Measurements from ENCODE around the gene FKBP7.
"Not testable (repeated sequence)": the region's sequence is repeated elsewhere in the genome, so short reads cannot be mapped to it uniquely, and the experiment has no call there.

FKBP7 gene

DNA sequence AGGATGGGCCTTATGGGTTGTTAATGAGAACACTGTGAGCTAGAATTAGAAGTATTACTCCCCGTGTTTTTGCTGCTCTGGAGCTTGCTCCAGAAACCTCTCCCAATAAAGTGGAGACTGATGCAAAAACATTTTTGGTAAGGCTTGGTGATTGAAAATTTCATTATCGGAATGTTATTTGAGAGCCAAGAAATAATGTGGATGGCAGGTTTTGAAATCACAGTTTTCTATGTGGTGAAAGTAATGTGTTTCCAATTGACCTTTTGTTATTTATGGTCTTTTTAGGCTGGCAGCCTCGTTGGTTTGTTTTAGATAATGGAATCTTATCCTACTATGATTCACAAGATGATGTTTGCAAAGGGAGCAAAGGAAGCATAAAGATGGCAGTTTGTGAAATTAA, 7.0 kb upstream of the FKBP7 start:
- DNase-seq (ENCODE audit: low spot score), result no peak

DNA sequence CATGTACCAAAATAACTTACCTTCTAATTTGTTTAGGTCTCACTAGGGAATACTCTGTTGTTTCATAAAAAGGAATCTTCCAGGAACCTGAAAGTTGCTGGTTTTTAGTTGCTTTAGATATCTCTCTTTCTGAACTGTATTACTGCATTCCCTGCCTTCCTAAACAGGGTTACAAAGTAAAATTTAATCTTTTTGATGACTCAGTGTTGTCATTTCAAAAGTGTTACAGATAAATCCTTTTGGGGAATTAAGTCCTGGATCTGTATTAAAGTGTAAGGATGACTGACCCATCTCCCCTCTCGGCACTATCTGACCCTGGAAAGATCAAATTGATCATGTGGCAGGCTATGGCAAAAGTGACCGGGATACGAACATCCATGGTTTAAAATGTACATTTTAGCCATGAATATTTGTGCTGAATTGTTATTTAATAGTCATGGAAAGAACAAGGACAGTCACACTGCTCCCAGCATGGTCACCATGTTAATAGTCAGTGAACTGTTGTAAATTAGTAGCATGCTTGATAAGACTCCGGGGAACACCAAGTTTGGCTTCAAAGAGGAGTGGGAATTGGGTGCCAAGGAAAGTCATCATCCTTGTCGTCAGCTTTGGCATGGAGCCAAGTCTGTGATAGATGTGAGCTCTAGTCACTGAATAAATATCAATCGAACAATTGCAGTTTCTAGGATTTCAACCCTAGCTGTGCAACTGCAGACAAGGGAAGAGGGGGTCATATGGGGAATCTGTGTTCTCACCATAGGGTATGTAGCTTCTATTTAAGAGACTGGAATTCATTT, 6.0 kb upstream of the FKBP7 start:
- DNase-seq (ENCODE audit: low spot score), result peak; percentile 47

DNA sequence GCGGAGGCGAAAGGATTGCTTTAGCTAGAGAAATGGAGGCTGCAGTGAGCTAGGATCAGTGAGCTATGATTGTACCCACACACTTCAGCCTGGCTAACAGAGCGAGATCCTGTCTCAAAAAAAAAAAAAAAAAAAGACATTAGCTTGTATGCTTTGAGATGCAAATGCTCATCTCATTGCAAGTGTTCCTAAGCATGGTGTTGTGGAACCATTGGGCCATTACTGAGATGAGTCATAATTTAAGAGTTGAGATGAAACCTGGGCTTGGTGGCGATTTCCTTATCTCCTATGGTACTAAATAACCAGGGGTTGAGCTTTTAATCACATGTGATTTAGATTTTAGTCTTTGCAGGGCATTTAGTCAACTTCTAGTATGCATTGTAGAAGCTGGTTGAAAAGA, 4.0 kb upstream of the FKBP7 start:
- DNase-seq (ENCODE audit: low spot score), result no peak

DNA sequence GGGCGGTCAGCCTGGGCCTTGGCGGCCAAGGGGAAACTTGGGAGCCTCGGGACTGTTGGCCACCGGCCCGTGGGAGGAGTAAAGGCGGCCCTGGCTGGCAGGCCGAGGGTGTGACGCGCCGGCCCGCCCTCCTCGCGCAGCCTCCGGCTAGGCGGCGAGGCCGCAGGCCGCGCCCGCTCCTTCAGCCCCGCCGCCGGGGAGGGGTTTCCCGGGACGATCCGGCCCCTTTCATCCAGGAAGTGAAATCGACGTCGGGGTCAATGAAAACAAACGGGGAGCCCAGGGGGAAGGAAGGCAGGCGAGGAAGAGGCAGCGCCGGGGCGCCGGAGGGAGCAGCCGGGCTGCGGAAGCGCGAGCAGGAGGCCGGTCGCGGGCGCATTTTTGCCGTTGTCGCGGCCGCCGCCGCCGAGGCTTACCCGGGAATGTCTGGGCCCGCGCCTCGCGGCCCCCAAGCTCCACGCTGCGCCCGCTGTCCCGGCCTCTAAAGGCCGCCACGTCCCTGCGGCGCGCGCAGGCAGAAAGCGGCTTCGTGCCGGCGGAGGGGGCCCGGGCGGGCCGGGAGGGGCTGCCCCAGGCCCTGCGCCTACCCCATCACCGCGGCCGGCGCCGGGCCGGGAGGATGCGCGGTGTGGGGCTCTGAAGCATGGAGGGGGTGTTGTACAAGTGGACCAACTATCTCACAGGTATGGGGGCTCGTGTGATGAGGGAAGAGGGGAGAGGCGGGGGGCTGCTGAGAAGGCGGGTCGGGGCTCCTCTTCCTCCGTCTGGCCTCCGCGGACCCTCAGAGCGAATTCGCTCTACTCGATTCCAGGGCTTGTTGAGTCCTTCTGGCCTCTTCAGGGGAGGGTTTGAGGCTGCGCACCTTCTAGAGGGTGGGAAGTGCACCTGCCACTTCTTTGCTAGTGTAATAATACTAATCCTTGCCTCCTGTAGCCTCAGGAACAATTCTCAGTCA, 2.1 kb upstream of the FKBP7 start, which contains the start of gene PLEKHA3:
Gene PLEKHA3 (plus strand): TSS at position 231 of the 955 bp plus-strand sequence. CDS start 413 bp downstream, at position 644.
- peak; percentile 95 for DNase-seq (ENCODE audit: low spot score)

DNA sequence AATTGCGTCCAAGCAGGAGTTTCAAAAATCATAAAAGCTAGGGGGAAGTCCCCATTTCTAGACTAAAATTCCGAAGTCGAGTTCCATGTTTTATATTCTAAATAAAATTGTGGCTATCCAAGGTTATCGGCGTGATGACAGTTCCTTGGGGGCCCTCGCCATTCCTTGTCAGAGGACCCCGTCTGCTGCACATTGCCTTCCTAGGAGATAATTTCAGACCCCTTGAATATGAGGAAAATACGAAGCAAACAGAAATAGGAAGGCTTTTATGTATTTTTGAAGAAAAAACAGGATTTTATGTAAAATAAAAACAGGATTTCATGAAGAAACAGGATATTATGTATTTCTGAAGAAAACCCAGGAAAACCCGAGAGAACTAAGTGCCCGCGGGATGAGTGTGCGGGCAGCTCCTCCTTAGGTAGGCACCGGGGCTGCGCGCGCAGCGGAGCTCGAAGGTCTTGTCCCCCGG, 1.4 kb upstream of the FKBP7 start:
- DNase-seq (ENCODE audit: low spot score), result no peak

DNA sequence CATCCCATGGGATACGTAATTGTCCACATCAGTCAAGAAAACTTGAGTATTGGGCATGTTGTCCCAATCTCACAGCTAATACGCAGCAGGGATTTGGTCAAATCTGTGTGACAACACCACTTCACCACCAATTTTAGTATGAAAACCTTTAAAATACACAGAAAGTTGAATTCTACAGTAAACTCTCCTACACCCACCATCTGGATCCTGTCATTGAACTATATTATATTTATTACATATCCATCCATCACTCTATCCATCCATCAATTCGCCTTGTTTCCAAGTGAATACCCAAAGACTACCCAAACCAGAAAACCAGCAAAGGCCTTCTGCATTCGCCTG, 846 bp upstream of the FKBP7 start:
- peak; percentile 27 for DNase-seq (ENCODE audit: low spot score)

DNA sequence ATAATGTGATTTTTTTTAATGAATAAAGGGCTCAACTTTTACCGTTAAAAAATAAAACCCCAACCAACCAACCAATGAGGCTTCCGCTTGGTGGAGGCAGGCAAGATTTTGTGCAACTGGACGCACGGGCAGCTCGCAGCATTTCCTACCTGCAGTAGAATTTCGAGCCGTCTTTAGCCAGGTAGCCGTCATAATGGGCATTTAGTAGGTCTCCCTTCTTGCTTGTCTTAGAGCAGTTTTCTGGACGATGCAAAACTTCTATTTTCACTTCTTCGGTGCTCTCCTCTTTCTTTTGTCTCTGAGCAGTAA, 316 bp downstream of the FKBP7 start:
- no peak for DNase-seq (ENCODE audit: low spot score)

DNA sequence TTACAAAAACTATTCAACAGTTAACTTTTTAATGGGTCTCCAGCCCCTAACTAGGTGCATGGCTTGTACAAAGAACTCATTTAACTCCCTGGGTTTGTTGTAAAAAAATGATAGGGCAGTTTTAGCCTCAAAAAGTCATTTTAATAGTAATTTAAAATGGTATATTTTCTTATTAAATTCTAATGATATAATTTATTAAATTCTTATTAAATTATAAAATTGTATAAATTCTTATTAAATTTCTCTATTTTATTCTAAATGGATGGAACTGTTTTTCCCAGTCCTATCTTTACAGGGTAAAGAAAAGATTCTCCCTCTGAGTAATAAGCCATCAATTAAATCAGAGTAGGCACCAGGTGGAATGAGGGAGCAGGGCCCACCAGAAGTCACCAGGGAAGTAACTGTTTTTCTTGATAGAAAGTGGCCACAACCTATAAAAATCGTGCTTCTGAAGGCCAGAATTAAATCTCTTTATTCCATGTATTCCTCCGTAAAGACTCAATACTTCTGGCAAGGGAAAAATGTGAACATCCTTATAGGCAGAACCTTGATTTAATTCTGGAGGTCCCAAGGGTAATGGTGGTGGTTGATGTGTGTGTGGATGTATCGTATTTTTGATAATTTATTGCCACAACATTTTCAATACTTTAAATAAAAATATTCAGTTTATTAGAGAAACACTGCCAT, 814 bp downstream of the FKBP7 start:
- no peak for DNase-seq (ENCODE audit: low spot score)

DNA sequence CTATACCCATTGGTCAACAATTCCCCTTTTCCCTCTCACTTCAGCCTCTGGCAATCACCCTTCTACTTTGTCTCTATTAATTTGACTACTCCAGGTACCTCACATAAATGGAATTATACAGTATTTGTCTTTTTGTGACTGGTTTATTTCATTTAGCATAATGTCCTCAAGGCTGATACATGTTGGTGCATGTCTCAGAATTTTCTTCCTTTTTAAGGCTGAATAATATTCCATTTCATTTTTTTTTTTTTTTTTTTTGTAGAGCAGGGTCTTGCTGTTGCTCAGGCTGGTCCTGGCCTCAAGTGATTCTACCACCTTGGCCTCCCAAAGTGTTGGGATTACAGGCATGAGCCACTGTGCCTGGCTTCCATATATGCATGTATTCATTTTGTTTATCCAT, 1.9 kb downstream of the FKBP7 start:
- no peak for DNase-seq (ENCODE audit: low spot score)

DNA sequence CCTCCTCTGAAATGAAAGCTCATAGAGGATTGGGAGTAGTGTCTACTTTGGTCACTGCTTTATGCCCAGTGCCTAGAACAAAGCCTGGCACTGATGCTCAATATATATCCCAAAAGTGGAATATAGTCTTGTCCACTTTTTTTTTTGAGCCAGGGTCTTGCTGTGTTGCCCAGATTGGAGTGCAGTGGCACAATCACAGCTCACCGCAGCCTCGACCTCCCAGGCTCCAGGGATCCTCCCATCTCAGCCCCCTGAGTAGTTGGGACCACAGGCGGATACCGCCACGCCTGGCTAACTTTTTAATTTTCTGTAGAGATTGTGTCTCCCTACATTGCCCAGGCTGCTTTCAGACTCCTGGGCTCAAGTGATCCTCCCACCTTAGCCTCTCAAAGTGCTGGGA, 3.8 kb downstream of the FKBP7 start:
- no peak for DNase-seq (ENCODE audit: low spot score)

DNA sequence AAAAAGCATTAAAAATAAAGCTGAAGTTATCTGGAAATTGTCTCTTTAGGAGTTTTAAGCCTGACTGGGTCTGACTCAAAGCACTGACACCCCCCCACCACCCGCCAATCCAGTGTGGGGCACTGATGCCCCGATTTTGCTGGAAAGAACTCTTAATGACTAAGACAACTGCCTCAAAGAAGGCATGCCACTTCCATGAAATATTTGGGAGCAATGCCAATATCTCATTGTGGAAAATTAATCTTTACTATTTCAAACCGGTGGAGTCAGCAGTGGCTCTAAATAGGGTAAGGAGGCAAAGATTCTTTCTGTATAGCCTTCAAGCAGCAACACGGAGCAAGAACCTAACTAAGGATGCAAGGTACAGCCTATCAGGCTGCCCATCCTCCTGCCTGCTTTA, 4.5 kb downstream of the FKBP7 start:
- DNase-seq (ENCODE audit: low spot score), result no peak

DNA sequence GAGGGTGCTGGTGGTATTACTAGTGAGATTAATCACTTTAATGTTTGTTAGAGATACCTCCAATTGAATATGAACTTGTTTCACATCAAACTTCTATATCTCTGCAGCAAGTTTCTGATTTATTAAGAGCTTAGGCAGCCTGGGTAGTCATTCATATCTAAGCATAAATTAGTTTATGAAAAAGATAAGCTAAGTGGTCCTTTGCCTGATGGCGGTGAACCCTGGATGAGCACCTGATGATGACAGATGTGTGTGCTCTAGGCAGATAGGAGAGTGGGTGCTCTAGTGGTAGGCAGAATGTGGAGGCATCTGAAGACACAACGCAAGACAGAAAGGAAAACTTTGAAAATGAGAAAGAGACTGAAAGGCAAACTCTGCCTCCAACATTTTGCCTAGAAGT, 5.0 kb downstream of the FKBP7 start:
- no peak for DNase-seq (ENCODE audit: low spot score)

DNA sequence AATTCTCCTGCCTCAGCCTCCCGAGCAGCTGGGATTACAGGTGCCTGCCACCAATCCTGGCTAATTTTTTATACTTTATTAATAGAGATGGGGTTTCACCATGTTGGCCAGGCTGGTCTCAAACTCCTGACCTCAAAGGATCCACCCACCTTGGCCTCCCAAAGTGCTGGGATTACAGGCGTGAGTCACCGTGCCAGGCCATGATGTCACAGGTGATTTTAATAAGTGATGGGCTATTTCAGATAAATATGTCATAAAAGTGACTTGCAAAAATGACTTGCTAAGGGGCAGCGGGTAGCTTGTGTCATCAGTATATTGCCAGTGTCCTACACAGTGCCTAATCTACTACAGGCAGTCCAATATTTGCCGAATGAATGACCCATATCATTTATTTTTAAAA, 7.1 kb downstream of the FKBP7 start:
- DNase-seq (ENCODE audit: low spot score), result not testable (repeated sequence)

DNA sequence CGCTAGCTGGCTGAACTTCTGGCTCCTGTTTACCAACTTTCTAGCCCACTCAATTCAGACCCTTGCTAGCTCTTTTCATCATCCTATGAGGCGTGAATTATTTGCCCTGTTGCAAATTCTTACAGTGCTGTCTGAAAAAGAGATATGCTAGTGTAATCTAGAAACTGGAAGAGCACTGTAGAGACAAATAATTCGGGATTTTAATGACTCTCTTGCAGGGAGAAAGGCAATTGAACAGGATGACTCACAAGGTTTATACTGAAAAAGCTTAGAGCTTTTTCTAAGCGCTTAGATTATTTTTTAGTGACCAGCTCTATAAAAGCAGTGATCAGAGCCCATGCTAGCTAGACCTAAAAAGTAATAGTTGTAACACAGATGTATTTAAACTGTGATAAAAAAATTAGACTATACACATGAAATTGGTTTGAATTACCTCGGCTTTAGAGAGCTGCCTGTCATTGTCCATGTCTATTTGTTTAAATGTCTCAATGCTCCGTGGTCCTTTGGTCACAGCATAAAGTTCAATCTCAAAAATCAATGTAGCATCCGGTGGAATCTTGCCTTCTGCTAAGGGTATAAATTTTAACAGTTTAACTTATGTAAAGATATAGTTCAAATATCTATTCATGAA, 9.1 kb downstream of the FKBP7 start:
- no peak for DNase-seq (ENCODE audit: low spot score)

DNA sequence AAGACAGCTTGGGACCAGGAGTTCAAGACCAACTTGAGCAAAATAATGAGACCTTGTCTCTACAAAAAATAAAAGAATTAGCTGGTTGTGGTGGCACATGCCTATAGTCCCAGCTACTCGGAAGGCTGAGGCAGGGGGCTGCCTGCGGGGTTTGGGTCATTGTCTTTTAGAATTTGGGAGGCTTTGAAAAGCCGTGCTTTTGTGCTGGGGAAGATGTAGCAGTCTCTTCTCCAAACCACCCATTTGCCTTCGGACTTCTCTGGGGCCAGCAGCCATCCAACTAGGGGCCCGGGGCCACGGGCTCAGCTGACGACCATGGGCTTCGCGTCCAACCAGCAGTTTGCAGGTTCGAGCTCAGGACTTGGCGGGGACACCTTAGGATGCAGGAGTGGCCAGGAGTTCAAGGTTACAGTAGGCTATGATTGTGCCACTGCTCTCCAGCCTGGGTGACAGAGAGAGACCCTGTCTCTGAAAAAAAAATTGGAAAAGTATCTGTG, 21.0 kb downstream of the FKBP7 start:
- no peak for DNase-seq (ENCODE audit: low spot score)

DNA sequence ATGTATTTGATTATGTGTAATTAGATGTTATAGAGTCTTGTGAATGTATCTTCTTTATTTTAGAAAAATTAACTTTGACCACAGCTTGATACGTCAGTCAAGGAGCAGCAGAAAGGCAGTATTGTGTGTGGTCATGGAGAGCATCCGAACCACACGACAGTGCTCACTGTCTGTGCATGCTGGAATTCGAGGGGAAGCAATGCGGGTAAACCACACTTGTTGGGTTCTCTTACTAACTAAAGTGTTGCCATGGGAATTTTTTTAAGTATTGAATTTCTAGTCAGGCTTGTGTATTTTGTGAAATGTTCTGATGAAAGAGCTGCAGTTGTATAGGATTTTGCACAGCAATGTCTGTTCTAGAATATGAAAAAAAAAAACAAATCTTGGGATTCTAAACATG, 22.5 kb downstream of the FKBP7 start:
- no peak for DNase-seq (ENCODE audit: low spot score)

DNA sequence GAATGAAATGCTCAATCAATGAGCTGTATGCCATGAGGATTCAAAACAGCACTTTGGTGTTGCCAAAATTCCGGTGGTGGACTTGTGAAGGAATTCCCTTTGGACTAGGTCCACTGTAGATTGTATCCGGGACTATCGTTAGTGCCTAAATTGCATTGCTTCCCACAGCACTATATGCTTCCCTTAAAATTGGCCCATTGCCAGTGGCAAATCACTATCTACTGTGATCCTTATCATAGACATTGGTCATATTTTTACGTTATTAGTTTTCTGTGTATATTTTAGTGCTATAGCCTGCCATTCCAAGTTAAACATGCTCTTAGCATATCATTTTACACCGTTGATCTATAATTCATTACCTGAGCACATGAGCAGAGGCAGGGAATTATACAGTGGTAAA, 25.5 kb downstream of the FKBP7 start:
- no peak for DNase-seq (ENCODE audit: low spot score)

DNA sequence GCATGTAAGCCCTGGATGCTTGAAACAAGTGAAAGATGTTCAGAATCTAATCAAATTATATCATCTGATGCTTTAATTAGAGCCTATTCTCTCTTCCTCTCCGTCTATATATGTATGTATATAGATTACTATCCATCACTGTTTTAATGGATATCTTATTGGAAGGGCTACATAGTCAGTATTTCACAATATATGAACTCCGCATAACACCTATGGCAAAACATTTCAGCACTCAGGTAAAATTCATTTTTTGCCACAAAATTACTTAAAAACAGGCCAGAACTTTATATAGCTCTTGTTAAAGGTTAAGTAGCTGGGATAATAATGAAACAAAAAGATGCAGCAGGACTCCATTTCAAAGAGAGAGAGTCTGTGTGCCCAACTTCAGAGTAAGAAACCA, 26.1 kb downstream of the FKBP7 start:
- DNase-seq (ENCODE audit: low spot score), result no peak

DNA sequence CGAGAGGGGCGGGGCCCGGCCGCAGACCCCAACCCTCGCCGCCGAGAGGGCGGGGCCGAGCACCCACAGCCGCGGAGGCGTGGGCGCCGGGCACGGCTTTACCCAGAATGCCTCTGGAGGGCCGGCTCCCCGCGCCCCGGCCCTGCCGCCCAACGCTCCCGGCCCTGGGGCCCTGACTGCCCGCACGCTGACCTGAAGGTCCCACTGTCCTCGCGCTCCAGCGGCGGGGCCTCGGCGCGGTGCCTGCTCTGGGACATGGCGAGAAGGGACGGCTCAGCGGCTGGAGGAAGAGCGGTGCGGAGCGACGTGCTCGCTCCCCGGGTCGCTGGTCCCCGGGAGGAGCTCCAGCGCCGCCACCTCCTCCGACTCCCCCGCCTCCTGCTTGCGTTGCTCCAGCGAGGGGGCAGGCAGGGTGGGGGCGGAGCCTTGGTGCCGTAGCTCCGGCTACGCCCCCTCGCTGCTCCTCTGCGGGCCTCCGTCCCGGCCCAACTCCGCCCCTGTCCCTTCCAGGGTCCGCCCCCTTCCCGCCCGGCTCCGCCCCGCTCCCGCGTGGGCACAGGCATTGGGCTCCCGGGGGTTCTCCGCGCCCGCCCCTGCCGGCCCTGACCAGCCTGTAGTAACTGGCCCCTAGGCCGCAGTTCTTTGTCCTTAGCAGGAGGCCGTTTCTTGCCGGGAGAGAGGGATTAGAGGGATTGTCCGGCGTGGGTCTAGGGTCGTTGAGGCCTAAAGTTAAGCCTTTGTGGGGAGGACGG, 27.4 kb downstream of the FKBP7 start, which contains the start of the genes PJVK and PRKRA:
Gene PJVK (plus strand): TSS at position 605 of the 752 bp plus-strand sequence. CDS start 2,032 bp downstream, outside the sequence.
Gene PRKRA (minus strand): TSS at position 402 of the 752 bp plus-strand sequence. CDS start 145 bp downstream, at position 257.
- DNase-seq (ENCODE audit: low spot score), result peak; percentile 99

DNA sequence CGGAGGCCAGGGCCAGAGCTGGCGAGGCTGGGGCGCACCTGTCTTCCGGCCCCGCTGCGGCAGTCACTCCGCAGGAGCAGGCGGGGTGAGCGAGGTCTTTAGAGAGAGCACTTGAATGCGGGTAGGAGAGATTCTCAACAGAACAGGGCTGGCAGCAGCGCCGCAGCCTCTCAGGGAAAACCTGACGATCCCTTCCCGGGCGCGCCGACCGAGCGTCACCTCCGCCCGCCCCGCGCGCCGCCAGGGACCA, 28.0 kb downstream of the FKBP7 start:
- DNase-seq (ENCODE audit: low spot score), result no peak
